Fibroblast of skin of scalp (primary cell): ENCODE data around the gene LARP1.
"Not testable (repeated sequence)": the region's sequence is repeated elsewhere in the genome, so short reads cannot be mapped to it uniquely, and the experiment has no call there.

Experiments
- DNase-seq: peaks from one replicate; pipeline ENCODE4 v3.0.0-alpha.2; 2013

The LARP1 gene

GRCh38 chr5:154794525-154795234 lies 39.5 kb downstream of the LARP1 start:
- DNase-seq, result no peak

DNA sequence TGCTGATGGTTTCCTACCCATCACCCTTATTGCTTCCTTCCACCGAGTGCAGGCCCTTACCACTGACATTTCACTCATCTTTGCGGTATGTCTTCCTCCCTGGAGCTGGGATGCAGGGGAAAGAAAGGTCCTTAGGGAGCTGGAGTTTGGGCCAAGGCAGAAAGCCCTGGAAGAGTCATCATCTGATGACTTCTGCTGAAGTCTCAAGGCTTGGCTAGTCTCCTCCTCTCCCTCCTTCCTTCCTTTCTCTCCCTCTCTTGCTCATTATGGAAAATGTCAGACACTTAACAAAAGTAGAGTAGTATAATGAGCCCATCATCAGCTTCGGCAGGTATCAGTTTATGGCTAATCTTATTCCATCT lies 40.0 kb downstream of the LARP1 start:
- peak; percentile 34 for DNase-seq

DNA sequence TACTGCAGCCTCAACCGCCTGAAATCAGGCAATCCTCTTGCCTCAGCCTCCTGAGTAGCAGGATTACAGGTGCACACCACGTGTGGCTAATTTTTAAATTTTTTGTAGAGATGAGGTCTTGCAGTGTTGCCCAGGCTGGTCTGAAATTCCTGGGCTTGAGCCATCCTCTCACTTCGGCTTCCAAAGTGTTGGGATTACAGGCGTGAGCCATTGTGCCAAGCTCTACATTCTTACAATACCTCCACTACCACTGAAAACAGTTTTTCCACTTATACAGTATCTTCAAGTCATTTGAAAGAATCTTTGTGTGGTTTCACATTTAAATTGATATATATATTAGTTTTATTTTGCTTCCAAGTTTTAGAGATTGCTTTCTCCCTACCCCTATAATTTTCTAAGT lies 42.6 kb downstream of the LARP1 start:
- no peak for DNase-seq

DNA sequence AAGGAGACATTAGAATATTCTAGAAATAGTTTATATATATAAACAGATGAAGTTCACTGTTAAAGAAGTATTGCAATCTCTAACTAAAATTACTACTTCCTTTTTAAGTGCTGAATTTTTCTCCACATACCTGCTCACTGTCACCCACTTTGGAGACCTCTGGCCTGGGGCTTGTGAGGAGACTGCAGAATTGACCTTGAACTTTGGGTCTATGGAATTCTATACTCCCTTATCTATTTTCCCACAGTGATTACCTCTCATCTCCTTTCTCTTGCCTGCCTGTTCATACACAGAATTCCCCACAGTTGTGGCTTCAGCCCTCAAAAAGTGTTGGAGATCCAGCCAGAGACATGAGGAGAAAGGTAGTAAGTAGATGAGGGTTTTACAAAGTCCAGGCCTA lies 45.4 kb downstream of the LARP1 start:
- no peak for DNase-seq

- no peak for DNase-seq
Measured at GRCh38 chr5:154801083-154801482, 45.9 kb downstream of the LARP1 start.

- DNase-seq, result no peak
Measured at GRCh38 chr5:154802050-154802449, 46.9 kb downstream of the LARP1 start.

DNA sequence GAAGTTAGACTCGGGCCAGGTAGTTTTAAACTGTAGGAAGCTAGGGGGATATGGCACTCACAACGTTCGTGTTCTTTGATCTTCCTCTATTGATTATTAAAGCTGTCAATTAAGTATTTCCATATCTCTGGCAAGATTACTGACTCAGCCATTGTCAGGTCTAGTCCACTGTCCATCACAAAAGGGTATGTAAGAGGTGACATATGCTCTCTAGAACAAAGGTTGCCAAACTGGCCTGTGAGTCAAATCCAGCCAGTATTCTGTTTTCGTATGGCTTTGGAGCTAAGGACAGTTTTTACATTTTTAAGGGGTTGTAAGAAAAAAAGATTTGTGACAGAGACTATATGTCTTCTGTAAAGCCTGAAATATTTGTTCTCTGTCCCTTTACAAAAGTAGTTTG lies 51.0 kb downstream of the LARP1 start:
- DNase-seq, result no peak

DNA sequence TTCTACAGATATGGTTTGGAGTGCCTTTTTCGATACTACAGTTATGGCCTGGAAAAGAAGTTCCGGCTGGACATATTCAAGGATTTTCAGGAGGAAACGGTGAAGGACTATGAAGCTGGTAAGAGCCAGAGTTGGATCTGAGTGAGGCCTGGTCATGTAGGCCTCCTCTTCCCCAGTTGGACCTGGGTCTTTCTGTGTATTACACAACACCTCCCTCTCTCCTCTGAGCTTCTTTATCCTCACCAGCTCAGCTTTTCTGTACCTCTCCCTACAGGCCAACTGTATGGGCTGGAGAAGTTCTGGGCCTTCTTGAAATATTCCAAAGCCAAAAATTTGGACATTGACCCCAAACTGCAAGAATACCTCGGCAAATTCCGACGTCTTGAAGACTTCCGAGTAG lies 56.1 kb downstream of the LARP1 start:
- no peak for DNase-seq

DNA sequence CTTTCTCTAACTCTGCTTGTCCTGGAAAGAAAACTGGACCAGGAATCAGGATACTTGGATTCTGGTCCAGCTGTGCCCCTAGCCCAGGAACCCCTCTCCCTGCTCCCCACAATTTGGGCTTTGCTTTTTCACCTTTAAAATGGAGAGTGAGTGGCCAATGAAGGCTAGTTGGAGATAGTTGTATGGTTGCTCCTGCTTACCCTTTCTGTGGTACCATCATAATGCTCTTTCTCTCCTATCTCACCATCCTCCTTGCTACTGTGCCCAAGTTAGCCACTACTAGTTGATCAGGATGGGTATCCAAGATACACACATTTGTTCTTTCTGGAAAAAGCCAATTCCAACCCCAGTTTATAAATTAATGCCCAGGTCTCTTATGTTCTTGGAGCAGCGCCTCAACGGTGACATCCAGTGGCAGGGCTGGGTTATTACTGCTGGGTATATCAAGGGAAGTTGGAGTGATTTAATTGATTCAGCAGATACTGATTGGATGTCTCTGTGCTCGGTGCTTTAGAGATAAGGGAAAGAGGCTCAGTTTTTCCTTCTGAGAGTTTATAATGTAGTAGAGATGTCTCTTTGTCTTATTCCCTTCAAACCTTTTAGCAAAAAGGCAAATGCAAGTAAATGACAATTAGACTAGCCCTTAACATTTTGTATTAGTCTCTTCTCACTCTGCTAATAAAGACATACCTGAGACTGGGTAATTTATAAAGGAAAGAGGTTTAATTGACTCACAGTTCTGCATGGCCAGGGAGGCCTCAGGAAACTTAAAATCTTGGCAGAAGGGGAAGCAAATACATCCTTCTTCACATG lies 56.7 kb downstream of the LARP1 start:
- DNase-seq, result peak; percentile 67

DNA sequence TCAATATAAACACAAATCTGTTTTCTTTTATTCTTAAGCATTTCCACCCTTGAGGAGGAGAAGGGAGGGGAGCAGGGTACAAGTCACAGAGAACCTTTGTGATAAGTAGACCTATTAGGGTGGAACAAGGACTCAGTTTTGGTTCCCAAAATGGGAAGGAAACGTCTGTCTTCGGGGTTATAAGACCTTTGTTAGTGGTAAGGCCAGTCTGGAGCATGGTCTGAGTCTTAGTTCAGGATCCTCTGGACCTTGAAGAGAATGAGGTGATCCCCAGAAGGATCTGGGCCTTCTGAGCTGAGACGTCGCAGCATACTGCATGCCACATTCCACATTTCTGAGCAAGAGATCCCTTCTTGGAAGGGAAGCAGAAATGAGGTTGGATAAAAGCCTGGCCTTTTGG lies 58.0 kb downstream of the LARP1 start:
- no peak for DNase-seq

- no peak for DNase-seq
Measured at GRCh38 chr5:154813736-154814135, 58.6 kb downstream of the LARP1 start.

DNA sequence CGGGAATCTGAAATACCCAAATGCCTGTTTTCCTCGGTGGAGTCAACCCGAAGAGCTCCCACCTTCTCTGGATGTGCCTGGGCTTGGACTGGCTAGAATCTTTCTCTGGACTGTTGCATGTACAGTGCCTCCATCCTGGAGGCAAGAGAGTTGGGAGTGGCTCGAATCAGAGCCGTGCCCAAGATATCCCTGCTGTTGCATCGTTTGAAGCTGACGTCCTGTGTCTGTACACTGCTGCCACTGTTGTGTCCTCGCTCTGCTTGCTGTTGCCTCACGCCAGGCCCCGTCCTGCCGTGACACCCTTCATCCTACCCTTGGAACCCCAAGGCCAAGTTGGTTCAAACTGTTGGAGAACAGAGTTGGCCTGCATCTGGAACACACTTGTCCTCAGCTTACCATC lies 59.8 kb downstream of the LARP1 start:
- no peak for DNase-seq

DNA sequence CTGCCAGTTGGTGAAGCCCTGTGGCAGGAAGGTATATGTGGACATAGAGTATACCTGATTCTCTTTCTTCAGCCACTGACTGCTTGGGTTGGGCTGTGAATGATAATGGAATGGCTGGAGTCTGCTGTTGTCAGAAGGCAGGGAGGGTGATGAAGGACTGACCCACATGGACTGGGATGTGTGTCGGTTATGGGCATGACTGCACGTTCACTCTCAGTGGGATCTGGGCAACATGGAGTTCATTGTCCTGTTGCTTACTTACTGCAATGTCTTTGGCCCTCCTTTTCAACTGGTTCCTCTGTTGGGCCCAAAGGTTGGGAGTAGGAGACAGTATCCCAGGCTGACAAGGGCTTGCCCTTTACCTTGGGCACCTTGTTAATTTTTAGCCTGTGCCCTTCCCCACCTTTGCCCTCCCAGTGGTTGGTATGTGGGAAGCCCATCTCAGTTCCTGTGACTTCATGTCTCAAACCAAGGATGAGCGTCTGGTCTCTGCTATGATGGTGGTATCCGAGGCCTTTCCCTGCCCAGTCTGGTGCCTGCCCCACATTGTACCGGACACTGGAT lies 60.6 kb downstream of the LARP1 start:
- DNase-seq, result no peak

DNA sequence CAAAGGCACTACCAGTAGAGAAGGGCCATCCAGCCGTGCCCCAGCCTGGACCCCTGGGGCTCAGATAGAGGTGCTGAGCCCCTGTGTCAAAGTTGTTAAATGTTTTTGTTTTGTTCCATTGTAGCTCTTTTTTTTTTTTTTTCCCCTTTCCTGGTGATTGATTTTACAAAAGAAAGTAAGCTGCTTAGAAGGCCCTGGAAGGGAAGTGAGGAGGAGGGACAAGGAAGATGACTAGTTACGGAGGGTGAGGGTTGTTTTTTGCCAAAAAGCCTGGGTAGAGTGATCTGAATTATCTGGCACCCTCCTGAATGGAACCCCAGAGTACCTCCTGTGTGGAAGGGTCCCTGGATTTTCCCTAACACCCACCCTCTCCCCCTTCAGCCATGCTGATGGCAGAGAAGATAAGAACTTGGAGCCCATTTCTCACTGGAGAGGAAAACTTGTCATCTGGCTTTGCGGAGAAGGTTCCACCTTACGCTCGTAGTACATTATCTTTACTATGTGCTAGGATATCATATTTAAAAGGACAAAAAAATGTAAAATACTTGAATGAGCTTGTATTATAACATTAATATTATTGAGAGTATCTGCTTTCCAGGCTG lies 61.8 kb downstream of the LARP1 start:
- no peak for DNase-seq

DNA sequence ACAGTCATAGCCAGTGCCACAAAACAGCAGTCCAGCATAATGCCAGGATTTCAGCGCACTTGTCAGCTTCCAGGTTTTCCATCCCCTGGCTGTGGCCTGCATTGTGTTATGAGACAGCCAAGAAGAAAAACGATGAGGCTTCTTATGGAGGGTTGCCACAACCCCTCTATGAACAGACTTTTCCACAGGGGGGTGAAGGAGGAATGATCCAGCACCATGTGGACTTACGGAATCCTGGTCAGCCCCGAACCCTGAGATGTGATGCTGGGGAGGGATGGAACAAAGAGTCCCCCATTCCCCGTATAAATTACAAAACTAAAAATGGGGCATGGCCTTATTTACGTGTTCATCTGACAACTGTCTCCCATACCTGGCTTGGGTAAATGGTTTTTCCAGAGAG lies 62.6 kb downstream of the LARP1 start:
- DNase-seq, result no peak

DNA sequence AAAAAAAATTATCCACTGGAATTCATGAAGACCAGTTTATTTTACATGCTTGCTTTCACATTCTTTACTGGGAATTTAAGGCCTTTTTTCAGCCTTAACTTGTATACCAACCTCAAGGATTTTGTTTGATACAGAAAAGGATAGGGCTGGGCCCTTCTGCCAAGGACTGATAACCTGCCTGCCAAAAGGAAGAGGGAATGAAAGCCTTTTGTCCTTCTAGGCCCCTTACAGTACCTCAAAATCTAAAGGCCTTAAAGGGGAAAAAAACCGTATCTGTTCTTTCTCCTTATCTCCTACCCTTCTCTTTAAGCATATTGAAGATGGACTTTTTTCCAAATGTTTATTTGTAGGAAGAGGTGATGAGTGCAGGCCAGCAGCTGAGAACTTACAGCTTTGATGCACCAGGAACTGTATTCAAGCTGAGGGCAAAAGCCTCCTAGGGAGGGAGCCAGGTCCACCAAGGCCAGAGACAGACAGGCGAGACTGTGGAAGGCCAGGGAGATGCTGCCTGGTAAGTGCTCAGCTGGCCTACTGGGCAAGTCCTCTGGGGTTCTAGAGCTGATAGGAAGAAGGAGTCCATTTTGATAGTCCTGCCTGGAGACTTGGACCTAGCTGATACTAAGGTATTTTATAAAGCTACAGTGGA lies 63.4 kb downstream of the LARP1 start:
- DNase-seq, result no peak

- no peak for DNase-seq
Measured at GRCh38 chr5:154819546-154819945, 64.4 kb downstream of the LARP1 start.

- no peak for DNase-seq
Measured at GRCh38 chr5:154820383-154820782, 65.2 kb downstream of the LARP1 start.

DNA sequence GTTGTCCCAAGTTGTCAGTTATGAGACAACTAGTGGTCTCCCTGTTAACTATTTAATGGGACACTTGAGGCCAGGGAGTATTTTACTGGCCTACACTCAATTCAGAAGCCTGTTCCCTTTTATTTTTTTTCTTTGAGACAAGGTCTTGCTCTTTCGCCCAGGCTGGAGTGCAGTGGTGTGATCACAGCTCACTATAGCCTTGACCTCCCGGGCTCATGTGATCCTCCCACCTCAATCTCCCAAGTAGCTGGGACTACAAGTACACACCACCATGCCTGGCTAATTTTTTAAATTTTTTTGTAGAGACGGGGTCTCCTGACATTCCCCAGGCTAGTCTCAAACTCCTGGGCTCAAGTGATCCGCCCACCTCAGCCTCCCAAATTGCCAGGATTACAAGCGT lies 67.7 kb downstream of the LARP1 start:
- DNase-seq, result not testable (repeated sequence)

DNA sequence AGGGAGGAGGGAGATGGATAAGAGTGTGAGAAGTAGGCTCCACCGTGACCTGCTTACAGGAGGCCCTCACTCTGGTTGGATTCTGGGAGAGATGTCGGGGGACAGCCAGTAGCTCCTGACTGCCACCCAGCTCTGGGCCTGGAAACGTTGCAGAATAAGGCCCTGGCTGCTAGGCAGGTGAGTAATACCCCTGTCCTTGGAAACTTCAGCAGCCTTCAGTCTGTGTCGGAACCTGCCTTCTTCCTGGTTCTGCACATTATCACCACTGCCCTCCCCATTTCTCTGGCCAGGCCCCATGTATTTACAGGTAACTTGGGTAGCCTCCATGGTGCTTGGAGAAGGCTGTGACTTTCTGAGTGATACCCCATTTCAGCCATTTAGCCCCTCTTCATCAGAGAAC lies 68.4 kb downstream of the LARP1 start:
- no peak for DNase-seq

DNA sequence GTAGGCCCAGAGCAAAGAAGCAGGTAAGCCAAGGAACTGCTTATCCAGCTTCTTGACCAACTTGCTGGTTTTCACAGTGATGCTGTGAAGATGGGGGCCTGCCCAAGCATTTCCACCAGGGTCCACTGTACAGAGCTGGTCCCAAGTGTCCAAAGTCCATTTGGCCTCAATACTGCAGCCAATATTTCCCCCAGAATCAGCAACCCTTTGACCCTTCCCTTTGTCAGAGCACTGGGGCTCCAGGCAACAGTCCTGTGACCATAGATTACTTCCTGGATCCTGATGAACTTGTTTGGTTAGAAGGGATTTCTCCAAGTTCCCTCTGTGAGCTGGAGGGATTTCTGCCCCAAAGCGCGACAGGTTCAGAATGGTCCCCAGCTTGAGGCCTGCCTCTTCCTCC lies 68.9 kb downstream of the LARP1 start:
- DNase-seq, result no peak

DNA sequence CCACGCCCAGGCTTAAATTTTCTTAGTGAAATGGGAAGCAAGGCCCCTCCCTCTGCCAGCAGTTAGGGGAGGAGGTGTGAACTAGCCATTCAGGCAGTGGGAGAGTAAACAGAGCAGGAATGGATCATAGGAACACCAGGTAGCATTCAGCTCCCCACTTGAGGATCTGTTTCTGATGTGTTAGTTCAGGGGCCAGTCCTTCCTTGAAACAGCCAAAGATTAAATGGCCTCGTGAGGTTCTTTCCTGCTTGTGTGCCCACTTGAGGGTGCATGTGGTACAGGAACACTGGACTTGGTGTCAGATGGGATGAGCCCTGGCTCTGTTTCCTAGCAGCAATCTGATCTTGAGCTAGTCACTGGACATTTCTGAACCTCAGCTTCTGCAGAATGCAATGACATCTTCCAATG lies 74.0 kb downstream of the LARP1 start:
- no peak for DNase-seq

GRCh38 chr5:154829589-154830218 lies 74.5 kb downstream of the LARP1 start:
- DNase-seq, result no peak
